DOHH2 (cell line): ENCODE data around the gene CAMTA1.

Experiments
- H3F3A ChIP-seq: fragments of 200-600 bp; sonication (generic), shearing (Covaris generic); 2 replicates; pipeline ENCODE4 v1.6.0; 2016; ENCODE audit warnings: antibody characterized with exemption, mild to moderate bottlenecking; ENCODE audit not compliant: control insufficient read depth, insufficient read depth
- H3K27ac ChIP-seq: fragments of 200-600 bp; sonication (generic); 2 replicates; pipeline ENCODE4 v1.5.1; 2014; ENCODE audit warnings: low read depth, mild to moderate bottlenecking, low read length, moderate library complexity
- H3K27me3 ChIP-seq: fragments of 200-600 bp; sonication (generic); 2 replicates; pipeline ENCODE4 v1.6.1; 2014; ENCODE audit warnings: mild to moderate bottlenecking, low read length, mixed read lengths; ENCODE audit not compliant: control insufficient read depth
- H3K36me3 ChIP-seq: fragments of 200-600 bp; sonication (generic); 2 replicates; pipeline ENCODE4 v1.6.1; 2014; ENCODE audit warnings: mild to moderate bottlenecking, low read length, moderate library complexity, mixed read lengths; ENCODE audit not compliant: control insufficient read depth
- H3K4me1 ChIP-seq: fragments of 200-600 bp; sonication (generic); 2 replicates; pipeline ENCODE4 v1.6.1; 2014; ENCODE audit warnings: mild to moderate bottlenecking, low read length, mixed read lengths; ENCODE audit not compliant: control insufficient read depth
- H3K4me2 ChIP-seq: fragments of 200-600 bp; sonication (generic); 2 replicates; pipeline ENCODE4 v1.6.0; 2014; ENCODE audit warnings: mild to moderate bottlenecking, low read length, moderate library complexity
- H3K4me3 ChIP-seq: fragments of 200-600 bp; sonication (generic); 2 replicates; pipeline ENCODE4 v1.5.1; 2014; ENCODE audit warnings: mild to moderate bottlenecking, low read length, mixed read lengths
- H3K79me2 ChIP-seq: fragments of 200-600 bp; sonication (generic); 2 replicates; pipeline ENCODE4 v1.6.1; 2014; ENCODE audit warnings: mild to moderate bottlenecking, low read length, mixed read lengths; ENCODE audit not compliant: control insufficient read depth
- H3K9me2 ChIP-seq: fragments of 200-600 bp; sonication (generic); replicated peaks from 2 replicates; pipeline ENCODE4 v1.6.1; 2014; ENCODE audit warnings: mild to moderate bottlenecking, low read length, mixed read lengths; ENCODE audit not compliant: control insufficient read depth
- H3K9me3 ChIP-seq: fragments of 200-600 bp; sonication (generic); 2 replicates; pipeline ENCODE4 v1.6.1; 2014; ENCODE audit warnings: antibody characterized with exemption, low read length, mixed read lengths; ENCODE audit not compliant: control insufficient read depth, insufficient read depth
- H4K20me1 ChIP-seq: fragments of 200-600 bp; sonication (generic); 2 replicates; pipeline ENCODE4 v1.6.0; 2014; ENCODE audit warnings: low read depth, mild to moderate bottlenecking, antibody characterized with exemption, low read length, moderate library complexity; ENCODE audit not compliant: control insufficient read depth, insufficient read depth
- EZH2phosphoT487 ChIP-seq: fragments of 200-600 bp; sonication (generic); IDR thresholded peaks from 2 replicates; pipeline ENCODE4 v1.6.1; 2017; ENCODE audit warnings: borderline replicate concordance, mild to moderate bottlenecking, antibody characterized with exemption, low read length, moderate library complexity, mixed read lengths
- TF ChIP-seq, protein P1 (sequence below): fragments of 200-600 bp; sonication (generic); IDR thresholded peaks from one replicate; pipeline ENCODE4 v1.5.1; 2014; ENCODE audit warnings: antibody characterized with exemption, mild to moderate bottlenecking, low read depth, low read length; ENCODE audit not compliant: poor library complexity, severe bottlenecking

CAMTA1 gene

GRCh38 chr1:7813677-7814373 is 1028.6 kb downstream of the CAMTA1 start:
- H3K36me3 ChIP-seq: no peaks in the 10 kb centered on the region
- no peaks in the 10 kb centered on the region for H4K20me1 ChIP-seq

More at GRCh38 chr1:7813677-7814373, 1028.6 kb downstream of the CAMTA1 start:
- Histone ChIP-seq H3F3A (no peaks in the 10 kb centered on the region), H3K4me1 (no peaks in the 10 kb centered on the region), H3K4me3 (no peak overlapping the region), H3K9me3 (no peaks in the 10 kb centered on the region), H3K79me2 (peaks cover 6% of the 10 kb centered on the region), H3K27me3 (no peaks in the 10 kb centered on the region), H3K9me2 (no peaks in the 10 kb centered on the region), H3K27ac (no peak overlapping the region), H3K4me2 (no peak overlapping the region)
- TF ChIP-seq, protein P1, sequence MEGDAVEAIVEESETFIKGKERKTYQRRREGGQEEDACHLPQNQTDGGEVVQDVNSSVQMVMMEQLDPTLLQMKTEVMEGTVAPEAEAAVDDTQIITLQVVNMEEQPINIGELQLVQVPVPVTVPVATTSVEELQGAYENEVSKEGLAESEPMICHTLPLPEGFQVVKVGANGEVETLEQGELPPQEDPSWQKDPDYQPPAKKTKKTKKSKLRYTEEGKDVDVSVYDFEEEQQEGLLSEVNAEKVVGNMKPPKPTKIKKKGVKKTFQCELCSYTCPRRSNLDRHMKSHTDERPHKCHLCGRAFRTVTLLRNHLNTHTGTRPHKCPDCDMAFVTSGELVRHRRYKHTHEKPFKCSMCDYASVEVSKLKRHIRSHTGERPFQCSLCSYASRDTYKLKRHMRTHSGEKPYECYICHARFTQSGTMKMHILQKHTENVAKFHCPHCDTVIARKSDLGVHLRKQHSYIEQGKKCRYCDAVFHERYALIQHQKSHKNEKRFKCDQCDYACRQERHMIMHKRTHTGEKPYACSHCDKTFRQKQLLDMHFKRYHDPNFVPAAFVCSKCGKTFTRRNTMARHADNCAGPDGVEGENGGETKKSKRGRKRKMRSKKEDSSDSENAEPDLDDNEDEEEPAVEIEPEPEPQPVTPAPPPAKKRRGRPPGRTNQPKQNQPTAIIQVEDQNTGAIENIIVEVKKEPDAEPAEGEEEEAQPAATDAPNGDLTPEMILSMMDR: no peak
- TF ChIP-seq EZH2phosphoT487: no peak
